ENCODE data around the gene NKAIN2.

The NKAIN2 gene

DNA sequence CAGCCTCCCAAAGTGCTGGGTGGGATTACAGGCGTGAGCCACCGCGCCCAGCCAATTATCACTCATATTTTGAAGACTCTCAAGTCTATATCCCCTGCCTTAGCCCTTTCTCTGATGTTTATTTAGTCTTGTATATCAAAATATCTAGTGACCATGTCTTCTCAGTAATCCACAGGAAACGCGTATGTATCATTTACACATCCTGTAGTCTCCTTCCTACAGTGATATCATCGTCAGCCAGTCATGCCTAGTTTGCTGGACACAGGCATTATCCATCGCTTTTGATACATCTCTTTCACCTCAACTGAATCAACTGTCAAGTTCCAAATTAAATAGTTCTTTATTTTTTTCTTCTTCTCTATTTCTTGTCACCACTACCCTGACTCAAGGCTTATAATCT, 223.7 kb downstream of the NKAIN2 start:
- in situ Hi-C loops (cut with HindIII; ENCODE audit: low pct_ligation_motif_present, low sequenced_read_pairs), result no loop called here
- TF ChIP-seq, protein P1, sequence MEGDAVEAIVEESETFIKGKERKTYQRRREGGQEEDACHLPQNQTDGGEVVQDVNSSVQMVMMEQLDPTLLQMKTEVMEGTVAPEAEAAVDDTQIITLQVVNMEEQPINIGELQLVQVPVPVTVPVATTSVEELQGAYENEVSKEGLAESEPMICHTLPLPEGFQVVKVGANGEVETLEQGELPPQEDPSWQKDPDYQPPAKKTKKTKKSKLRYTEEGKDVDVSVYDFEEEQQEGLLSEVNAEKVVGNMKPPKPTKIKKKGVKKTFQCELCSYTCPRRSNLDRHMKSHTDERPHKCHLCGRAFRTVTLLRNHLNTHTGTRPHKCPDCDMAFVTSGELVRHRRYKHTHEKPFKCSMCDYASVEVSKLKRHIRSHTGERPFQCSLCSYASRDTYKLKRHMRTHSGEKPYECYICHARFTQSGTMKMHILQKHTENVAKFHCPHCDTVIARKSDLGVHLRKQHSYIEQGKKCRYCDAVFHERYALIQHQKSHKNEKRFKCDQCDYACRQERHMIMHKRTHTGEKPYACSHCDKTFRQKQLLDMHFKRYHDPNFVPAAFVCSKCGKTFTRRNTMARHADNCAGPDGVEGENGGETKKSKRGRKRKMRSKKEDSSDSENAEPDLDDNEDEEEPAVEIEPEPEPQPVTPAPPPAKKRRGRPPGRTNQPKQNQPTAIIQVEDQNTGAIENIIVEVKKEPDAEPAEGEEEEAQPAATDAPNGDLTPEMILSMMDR (IDR thresholded peaks at IDR 0.05; ENCODE audit: low read depth, low read length, missing control alignments), result no peak
- Histone ChIP-seq H3K27ac (no peak overlapping the region), H3K36me3 (replicated peaks) (no peaks in the 10 kb centered on the region), H3K27me3 (replicated peaks) (no peaks in the 10 kb centered on the region), H3K4me3 (ENCODE audit: low read depth, low read length) (no peak overlapping the region)
- no peak for DNase-seq

DNA sequence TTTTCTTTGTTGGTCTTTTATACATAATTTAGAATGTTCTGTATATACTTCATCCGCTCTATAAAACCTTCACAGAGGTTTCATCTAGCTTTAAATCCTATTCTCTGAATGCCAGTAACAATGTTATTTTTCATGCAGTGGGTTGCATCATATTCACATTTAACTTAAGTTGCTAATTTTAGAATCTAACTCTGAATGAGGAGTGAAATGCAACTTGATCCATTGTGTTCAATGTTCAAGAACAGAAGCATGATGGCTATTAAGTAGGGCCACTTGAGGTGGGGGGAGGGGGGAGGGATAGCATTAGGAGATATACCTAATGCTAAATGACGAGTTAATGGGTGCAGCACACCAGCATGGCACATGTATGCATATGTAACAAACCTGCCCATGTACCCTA, 224.5 kb downstream of the NKAIN2 start:
- no peaks in the 10 kb centered on the region for H3K36me3 ChIP-seq (replicated peaks)
- no peak overlapping the region for H3K4me3 ChIP-seq (ENCODE audit: low read depth, low read length)
- TF ChIP-seq, protein P1 (IDR thresholded peaks at IDR 0.05; ENCODE audit: low read depth, low read length, missing control alignments), result no peak
- H3K27me3 ChIP-seq (replicated peaks), result no peaks in the 10 kb centered on the region
- in situ Hi-C loops (cut with HindIII; ENCODE audit: low pct_ligation_motif_present, low sequenced_read_pairs), result no loop called here
- no peak for DNase-seq
- H3K27ac ChIP-seq, result no peak overlapping the region

DNA sequence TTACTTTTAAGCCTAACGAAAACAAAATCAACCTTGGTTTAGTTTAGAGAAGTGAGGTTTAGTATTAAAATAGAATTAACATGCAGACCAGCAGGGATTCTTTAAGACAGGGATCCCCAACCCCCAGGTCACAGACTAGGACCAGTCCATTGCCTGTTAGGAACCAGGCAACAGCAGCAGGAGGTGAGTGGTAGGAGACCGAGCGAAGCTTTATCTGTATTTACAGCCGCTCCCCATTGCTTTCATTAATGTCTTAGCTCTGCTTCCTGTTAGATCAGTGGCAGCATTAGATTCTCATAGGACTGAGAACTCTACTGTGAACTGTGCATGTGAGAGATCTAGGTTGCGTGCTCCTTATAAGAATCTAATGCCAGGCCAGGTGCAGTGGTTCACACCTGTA, 225.9 kb downstream of the NKAIN2 start:
- Histone ChIP-seq H3K36me3 (replicated peaks) (no peaks in the 10 kb centered on the region), H3K27me3 (replicated peaks) (no peaks in the 10 kb centered on the region), H3K27ac (no peak overlapping the region), H3K4me3 (ENCODE audit: low read depth, low read length) (no peak overlapping the region)
- TF ChIP-seq, protein P1 (IDR thresholded peaks at IDR 0.05; ENCODE audit: low read depth, low read length, missing control alignments), result no peak
- no peak for DNase-seq
- in situ Hi-C loops (cut with HindIII; ENCODE audit: low pct_ligation_motif_present, low sequenced_read_pairs), result no loop called here

DNA sequence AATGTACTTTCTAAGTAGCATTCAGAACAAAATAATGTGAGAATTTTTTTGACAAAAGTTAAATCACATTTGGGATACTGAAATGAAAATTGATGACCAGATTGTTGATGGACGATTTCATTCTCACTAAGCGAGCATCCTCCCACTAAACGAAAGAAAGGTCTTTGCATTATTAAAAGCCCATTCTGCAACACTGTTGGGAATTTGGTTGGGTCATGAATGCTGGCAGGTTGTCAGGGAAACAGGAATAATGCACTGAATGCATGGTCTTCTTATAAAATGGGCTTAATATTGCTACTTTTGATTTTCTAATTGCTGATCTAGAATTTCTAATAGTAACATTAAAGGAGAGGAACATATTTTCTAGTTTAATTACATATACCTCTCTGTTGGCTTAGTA, 229.8 kb downstream of the NKAIN2 start:
- TF ChIP-seq, protein P1 (IDR thresholded peaks at IDR 0.05; ENCODE audit: low read depth, low read length, missing control alignments), result no peak
- DNase-seq, result no peak
- H3K27me3 ChIP-seq (replicated peaks), result no peaks in the 10 kb centered on the region
- no peak overlapping the region for H3K4me3 ChIP-seq (ENCODE audit: low read depth, low read length)
- in situ Hi-C loops (cut with HindIII; ENCODE audit: low pct_ligation_motif_present, low sequenced_read_pairs), result no loop called here
- H3K36me3 ChIP-seq (replicated peaks), result no peaks in the 10 kb centered on the region
- H3K27ac ChIP-seq, result no peak overlapping the region

DNA sequence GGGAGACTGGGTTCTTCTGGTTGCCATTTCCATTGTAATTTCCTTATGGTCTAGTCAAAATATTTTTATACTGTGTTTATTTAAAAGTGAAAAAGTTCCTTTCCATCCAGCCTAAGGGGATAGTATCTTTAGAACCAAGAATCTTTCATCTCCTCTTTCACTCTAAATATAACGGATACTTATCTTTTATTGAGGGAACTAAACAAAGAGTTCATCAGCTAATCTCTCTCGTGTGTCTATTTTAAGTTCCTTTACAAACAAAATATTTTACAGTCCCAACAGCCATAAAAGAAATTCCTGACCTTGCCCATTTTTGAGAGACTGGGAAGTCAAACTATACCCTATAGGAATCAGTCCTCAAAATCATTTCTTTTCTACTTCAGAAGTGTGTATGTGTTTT, 232.7 kb downstream of the NKAIN2 start:
- H3K27ac ChIP-seq, result no peak overlapping the region
- TF ChIP-seq, protein P1 (IDR thresholded peaks at IDR 0.05; ENCODE audit: low read depth, low read length, missing control alignments), result no peak
- in situ Hi-C loops (cut with HindIII; ENCODE audit: low pct_ligation_motif_present, low sequenced_read_pairs), result no loop called here
- H3K36me3 ChIP-seq (replicated peaks), result no peaks in the 10 kb centered on the region
- no peak overlapping the region for H3K4me3 ChIP-seq (ENCODE audit: low read depth, low read length)
- no peak for DNase-seq
- H3K27me3 ChIP-seq (replicated peaks), result no peaks in the 10 kb centered on the region

DNA sequence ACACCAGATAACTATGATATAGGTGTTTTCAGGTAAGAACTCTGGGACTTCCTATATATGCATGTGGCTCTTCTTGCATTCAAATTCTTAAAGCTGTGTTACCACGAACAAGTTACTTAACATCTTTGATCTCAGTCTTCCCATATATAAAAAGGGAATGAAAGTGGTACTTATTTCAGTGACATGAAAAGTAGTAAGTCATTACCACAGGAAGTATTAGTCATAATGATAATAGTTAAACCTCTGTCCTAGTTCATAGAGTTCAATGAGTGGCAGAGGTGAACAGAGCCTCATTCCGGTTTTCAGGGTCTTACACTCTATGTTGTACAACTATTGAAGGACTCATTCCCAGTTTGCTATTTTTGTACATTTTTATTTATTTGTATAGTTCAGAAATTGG, 237.0 kb downstream of the NKAIN2 start:
- no peaks in the 10 kb centered on the region for H3K36me3 ChIP-seq (replicated peaks)
- no peak for DNase-seq
- TF ChIP-seq, protein P1 (IDR thresholded peaks at IDR 0.05; ENCODE audit: low read depth, low read length, missing control alignments), result no peak
- in situ Hi-C loops (cut with HindIII; ENCODE audit: low pct_ligation_motif_present, low sequenced_read_pairs), result no loop called here
- H3K27me3 ChIP-seq (replicated peaks), result no peaks in the 10 kb centered on the region
- H3K4me3 ChIP-seq (ENCODE audit: low read depth, low read length), result no peak overlapping the region
- H3K27ac ChIP-seq, result no peak overlapping the region

Measured in brain microvascular endothelial cell (primary cell).